GM18502 (cell line): ENCODE results near the gene IGF1R.
A peak's percentile ranks its signal among the peaks of the same experiment; 100 is the strongest.

Experiments
- ATAC-seq: cut with Tn5 transposase; IDR thresholded peaks from one replicate; pipeline ENCODE4 v1.9.1; 2021; ENCODE audit warnings: mild to moderate bottlenecking; ENCODE audit not compliant: unreplicated experiment, poor library complexity

Gene IGF1R

DNA sequence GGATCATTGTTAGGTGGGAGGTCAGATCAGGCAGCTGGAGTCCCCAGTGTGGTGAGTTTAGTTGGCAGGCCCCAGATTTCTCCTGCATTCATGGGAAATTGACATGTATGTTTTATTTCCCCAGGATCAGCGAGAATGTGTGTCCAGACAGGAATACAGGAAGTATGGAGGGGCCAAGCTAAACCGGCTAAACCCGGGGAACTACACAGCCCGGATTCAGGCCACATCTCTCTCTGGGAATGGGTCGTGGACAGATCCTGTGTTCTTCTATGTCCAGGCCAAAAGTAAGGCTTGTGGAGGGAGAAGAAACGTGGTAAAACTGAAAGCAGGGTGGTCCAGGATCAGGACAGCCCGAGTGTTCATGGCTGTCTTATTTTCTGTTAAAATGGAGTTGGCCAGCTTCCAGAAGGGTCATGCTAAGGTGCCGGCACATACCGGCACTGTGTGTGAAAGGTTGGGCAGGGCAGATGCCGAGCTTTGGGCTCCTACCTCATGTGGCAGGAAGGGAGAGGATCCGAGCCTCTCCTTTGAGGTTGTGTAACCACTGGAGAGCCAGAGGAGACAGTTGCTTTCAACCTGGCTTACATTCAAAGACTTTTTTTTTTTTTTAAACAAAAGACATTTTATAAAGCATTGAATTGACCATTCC is 276.2 kb downstream of the IGF1R start:
- no peak for ATAC-seq

DNA sequence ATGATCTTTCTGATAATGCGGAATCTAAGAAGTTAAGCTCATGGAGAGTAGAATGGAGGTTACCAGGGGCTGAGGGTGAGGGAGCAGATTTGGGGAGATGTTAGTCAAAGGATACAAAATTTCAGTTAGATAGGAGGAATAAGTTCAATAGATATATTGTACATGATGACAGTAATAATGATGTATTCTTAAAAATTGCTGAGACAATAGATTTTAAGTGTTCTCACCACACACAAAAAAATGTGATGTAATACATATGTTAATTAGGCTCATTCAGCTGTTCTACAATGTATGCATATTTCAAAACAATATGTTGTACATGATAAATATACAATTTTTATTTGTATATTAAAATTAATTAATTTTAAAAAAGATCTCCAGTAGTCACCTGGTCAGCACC is 277.9 kb downstream of the IGF1R start:
- ATAC-seq: no peak

GRCh38 chr15:98927022-98927421 is 278.7 kb downstream of the IGF1R start:
- ATAC-seq: no peak

GRCh38 chr15:98927996-98928395 is 279.7 kb downstream of the IGF1R start:
- ATAC-seq: no peak

DNA sequence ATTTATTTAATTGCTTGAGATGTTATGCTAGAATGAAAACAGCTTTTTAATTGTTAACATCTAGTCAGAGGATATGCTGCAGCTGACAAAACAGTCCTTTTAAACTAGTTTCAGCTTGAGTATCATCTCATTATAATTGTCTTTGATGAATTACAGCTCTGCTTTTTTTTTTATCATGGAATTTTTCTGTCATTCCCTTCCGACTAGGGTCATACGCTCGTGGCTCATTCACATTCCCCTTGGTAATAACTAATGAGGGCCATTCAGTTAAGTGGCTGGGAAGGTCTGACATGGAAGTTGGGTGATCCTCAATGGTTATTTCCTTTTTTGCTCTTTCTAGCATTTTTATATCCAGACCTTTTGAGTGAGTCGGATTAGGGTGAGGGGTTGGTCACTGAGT is 282.2 kb downstream of the IGF1R start:
- ATAC-seq: no peak

DNA sequence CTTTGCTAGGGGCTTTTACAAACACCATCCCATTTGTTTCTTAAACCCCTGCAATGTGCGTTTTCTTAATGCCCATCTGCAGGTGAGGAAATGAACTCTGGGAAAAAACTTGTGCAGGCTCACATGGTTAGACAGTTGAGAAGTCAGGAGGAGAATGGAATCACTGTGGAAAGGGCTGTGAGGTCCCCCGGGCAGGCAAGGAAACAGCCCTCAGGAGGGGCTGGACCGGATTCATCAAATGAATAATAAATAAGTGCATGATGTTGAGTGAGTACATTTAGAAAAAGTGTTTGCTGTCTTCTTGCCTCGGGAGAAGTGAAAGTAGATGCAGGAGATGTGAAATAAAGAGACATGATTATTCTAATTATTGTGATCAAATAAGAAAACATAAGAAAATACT is 282.7 kb downstream of the IGF1R start:
- no peak for ATAC-seq

GRCh38 chr15:98933406-98933805 is 285.1 kb downstream of the IGF1R start:
- no peak for ATAC-seq

DNA sequence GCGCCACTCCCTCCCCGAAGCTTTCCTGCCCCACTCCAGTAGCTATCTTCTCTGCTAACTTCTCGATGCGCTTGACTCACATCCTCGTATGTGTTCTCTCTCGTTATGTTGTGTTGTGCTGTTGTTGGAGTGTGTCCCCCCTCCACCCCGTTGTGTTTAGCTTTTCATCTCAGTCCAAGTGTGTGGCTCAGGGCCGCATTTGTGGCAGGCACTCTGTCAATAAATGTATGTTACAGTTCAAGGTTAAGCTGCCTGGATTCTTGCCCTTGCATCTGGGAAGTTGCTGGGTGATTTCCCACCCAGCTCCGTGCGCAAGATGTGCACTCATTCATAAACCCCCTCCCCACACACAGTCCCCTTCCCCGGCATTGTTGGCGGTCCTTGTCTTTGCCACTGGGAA is 287.4 kb downstream of the IGF1R start:
- no peak for ATAC-seq

GRCh38 chr15:98937413-98938104 is 289.2 kb downstream of the IGF1R start:
- ATAC-seq: peak; percentile 89

DNA sequence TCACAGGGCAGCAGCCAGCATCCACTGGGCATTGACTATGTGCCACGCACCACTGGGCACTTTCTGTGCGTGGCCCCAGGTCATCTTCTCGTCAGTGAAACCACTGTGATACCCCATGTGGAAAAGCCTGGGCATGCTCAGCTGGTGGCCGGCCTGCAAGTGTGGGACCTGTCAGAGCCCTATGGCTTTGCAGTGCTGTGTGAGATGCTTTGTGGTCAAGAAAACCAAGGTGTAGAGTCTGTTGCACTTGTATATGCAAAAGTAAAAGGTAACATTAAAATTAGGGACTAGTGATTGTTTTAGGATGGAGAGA is 289.7 kb downstream of the IGF1R start:
- peak; percentile 40 for ATAC-seq

DNA sequence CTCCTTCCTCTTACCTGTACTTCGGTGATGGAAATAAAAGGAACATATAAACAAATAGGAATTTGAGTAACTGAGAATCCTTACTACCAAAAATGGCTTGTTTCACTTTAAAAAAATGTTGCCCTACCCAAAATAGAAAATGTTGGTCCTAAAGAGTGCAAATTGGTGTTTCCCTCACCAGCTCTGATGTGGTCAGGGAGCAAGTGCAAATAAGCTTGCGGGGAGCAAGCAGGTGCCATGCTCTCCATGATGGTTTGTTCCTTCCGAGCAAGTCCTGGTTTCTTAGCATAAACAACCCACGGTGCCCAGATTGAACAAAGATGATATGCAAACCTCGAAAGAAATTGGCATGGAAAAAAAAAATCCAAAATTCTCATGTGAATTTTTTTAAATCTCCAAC is 290.5 kb downstream of the IGF1R start:
- ATAC-seq: no peak

DNA sequence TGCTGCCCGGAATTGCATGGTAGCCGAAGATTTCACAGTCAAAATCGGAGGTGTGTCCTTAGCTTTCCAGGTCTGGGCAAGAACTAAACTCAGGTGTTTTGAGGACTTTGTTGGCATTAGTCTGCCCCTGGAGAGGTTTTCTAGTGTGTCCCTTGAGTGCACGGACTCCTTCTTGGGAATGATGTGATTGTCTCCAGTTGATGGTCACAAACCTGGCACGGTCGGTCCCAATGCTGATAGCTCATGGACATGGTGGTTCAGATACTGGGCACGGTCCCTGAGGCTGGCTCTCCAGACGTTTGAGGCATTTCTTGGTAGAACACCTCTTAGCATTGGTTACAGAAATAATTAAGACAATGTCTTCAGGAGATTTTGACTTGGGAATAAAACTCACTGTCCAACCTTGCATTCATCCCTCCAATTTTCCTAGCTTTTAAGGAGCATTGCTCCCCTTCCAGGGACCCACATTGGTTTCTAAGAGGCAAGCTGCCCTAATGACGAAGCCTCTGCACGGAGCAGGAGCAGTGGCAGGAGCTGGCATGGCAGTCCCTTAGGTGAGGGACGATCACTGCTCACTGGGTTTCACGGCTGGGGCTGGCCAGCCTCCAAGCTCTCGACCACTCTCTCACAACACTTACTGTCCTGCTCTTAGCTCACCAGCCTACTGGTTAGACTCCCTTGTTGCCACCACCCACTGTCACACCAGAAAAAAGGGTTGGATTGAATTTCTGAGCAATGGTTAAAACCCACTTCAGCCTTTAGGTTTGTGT is 291.2 kb downstream of the IGF1R start:
- no peak for ATAC-seq

DNA sequence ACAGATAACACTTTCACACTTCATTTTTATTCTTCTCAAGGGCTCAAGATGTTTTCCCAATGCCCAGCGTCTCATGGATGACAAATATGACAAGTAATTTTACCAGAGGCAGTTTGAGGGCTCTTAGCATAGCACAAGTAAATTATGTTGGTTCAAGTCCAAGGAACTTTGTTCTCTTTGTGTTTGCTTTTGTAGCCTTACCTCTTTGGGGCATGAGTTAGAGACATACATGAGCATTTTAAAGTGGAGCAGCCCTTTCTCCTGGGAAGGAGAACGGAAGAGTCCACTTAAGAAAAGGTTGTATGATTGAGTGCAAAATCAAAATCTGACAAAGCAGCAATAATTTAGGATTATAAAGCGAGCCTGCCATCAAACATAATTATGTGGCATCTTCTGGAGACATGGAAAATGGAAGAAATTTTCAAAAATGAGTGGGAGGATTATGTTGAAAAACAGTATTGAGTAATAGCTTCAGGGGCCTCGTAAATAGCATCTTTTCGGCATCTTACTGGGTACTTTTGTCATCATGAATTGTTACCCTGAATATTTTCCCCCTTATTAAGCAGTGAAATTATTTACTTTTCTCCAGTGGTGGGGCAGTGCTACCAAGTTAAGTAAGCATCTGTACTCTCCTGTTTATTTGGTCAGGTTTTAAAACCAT is 293.4 kb downstream of the IGF1R start:
- ATAC-seq: no peak

GRCh38 chr15:98942431-98942830 is 294.1 kb downstream of the IGF1R start:
- ATAC-seq: no peak

GRCh38 chr15:98943051-98943508 is 294.7 kb downstream of the IGF1R start:
- ATAC-seq: no peak

DNA sequence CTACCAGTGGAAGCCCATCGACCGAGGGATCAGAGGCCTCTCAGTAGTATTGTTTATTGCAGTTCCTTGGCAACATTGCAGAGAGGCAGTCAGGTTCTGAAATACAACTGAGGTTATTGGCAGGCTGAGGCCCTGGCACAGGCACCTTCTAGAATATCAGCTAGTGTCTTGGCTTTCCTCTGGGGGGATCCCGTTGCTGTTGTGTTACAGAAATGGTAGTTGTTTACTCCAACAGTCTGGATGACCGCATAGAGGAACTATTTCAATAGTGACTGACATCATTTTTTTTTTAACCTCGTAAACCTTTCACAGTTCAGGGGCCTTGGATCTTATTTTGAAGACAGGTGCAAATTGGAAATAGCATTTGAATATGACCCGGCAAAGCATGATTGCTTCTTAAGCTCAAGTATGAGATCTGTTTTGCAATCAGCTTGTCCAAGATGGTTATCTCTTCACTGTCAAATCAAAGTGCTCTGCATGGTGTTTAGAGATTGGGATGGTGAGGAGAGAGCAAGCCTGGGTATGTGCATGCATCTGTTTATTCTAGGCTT is 295.3 kb downstream of the IGF1R start:
- no peak for ATAC-seq

GRCh38 chr15:98946301-98947255 is 298.2 kb downstream of the IGF1R start:
- ATAC-seq: no peak

DNA sequence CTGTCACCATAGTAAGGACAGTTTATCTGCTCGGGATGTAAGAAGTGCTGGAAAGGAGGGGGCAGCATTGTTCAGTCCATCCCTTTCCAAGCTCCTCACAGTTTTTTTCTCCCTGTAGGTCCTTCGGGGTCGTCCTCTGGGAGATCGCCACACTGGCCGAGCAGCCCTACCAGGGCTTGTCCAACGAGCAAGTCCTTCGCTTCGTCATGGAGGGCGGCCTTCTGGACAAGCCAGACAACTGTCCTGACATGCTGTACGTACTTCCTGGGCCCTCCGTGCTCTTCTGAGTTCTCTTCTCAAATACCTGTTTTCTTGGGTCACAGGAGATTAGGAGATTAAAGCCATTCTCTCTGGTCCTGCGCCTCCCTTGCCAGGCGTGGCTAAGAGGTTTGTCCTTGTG is 300.1 kb downstream of the IGF1R start:
- ATAC-seq: no peak

GRCh38 chr15:98948941-98949340 is 300.6 kb downstream of the IGF1R start:
- ATAC-seq: no peak

GRCh38 chr15:98949624-98950023 is 301.3 kb downstream of the IGF1R start:
- ATAC-seq: no peak
